ENCODE measurements around the gene PDE8A.

PDE8A gene

DNA sequence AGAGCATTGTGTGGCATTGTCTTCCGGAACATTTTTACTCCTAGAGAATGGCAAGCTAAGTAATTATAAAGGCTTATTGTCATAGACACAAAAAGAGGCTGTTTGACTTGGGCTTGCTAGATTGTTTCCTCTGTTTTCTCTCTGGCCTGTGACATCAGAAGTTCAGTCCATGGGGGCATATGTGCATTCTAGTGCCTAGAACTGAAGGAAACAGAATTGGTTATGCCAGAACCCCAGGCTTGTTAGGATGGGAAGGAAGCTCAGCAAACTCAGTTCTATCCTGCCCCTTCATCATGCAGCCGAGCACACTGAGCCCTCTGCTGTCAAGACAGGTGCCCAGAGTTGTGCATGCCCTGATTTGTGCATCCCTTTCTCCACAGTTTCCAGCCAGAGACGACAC lies 131.3 kb downstream of the PDE8A start:
- no peak overlapping the region for H3K4me3 ChIP-seq (ENCODE audit: low read depth, low read length)

DNA sequence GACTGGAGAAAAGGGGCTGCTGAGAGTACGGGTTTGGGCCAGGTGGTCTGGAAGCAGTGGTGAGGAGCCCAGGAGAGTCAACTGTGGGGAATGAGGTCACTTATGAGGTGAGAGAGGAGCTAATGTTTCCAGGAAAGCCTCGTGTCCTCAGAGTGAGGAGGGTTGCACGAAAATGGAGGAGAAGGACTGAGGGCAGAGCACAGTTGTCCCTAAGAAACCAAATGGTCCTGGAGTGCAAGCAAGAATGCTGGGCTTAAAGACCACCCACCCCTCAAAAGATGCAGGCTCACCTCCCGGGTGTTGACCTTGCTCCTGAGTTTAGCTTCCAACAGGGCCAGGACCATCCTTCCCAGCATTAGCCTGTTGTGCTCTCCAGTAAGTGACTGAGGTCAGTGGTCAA lies 133.2 kb downstream of the PDE8A start:
- no peak overlapping the region for H3K4me3 ChIP-seq (ENCODE audit: low read depth, low read length)
- DNase-seq (ENCODE audit: low read depth) = no peak

More for the DNA sequence above, 131.3 kb downstream of the PDE8A start:
- no peak for DNase-seq (ENCODE audit: low read depth)

DNA sequence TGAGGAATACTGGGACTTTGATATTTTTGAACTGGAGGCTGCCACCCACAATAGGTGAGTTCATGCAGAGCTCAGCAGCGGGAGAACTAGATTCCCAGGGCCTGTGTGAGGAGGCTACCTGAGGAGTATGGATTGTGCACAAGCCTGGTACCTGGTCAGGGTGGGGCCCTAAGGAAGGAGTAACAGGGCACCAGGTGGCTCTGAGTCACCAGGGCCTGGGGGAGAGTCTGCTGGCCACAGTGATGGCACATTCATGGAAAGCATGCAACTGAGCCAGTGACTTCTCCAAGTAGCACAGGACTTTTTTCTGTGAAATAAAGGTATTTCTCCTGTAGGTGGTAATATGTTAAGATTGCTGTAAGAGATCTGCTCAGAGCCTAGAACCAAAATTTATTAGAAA lies 134.4 kb downstream of the PDE8A start:
- no peak for DNase-seq (ENCODE audit: low read depth)
- H3K4me3 ChIP-seq (ENCODE audit: low read depth, low read length) = no peak overlapping the region

DNA sequence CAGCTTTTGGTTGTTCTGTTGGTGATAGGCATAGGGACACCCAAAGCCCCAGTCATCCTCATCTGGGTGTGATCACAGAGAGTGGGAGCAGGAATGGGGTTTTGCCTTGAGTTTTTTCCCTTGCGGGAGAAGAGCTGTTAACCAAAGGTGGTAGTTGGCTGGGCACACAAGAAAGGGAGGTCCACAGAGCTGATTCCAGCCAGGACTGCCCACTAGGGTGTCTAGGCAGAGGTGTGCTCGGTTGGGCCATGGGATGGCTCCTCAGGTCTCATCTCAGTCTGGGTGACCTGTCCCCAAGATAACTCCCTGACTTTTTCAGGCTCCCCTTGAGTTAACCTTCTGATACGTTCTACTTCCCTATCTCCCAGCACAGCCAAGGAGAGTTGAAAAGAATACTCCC lies 134.8 kb downstream of the PDE8A start:
- no peak for DNase-seq (ENCODE audit: low read depth)

DNA sequence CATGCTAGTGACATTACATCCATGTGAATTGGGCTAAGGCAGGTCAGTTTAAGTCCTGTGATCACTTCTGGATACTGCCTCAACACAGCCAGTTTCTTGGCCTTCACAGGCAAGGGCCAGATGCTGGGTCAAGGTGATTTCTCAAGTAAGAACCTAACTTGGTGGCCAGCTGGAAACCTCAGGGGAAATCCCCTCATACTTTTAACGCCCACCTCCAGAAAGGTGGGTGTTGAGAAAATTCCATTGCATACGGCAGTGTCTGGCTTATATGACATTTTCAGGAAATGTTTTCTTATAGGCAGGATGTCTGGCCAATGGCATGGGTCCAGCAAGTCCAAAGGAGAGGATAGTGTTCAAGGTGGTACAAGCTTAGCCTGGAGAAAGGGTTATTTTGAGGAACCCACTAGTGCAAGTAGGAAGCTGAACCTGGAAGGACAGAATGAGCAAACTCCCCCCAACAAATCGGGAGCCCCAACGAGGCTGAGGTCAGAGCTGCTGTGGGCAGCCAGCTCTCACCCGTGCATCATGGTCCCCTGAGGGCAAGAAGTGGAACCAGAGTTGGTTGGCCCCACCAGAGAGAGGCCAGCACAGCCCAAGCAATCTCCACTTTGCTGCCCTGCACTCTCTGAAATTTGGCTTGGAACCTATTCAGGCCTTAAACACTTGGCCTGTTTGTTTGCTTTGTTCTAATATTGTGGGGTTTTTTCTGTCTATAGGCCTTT lies 135.4 kb downstream of the PDE8A start:
- no peak for DNase-seq (ENCODE audit: low read depth)
- H3K4me3 ChIP-seq (ENCODE audit: low read depth, low read length) = no peak overlapping the region

More for the DNA sequence above, 134.8 kb downstream of the PDE8A start:
- no peak overlapping the region for H3K4me3 ChIP-seq (ENCODE audit: low read depth, low read length)

DNA sequence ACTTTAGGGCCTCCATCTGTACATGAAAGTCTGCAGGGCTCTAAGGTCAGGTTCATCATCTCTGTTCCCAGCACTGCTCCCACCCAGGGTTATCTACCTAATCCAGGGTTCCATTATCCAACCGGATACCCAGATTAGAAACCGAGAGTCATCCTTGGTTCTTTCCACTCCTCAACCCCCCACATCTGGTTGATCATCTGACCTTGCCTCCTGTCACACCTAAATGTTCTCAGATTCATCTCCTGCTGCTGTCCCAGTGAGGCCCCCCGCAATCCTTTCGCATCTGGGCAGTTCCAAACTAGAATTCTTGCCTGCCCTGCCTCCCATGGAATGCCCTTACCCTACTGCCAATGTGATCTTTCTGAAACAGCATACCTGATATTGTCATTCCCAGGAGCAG lies 136.5 kb downstream of the PDE8A start:
- DNase-seq (ENCODE audit: low read depth) = no peak
- H3K4me3 ChIP-seq (ENCODE audit: low read depth, low read length) = no peak overlapping the region

DNA sequence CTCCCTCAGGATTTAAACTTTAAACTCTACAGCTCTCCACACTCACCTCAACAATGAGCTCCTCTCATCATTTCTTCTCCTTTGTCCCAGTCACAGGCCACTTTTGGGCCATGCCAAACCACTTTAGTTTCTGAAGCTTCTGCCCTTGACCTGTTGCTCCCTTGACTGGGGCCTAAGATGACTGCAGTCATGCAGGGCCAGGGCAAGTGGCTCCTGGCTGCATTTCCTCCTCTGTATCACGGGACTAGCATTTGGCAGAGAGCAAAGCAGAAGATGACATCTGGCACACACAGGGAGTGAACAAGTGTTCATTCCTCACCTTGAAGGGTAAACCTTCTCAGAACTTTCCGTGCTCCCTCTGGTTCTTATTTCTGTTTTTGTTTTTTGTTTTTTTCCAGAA lies 136.9 kb downstream of the PDE8A start:
- no peak for DNase-seq (ENCODE audit: low read depth)
- no peak overlapping the region for H3K4me3 ChIP-seq (ENCODE audit: low read depth, low read length)

DNA sequence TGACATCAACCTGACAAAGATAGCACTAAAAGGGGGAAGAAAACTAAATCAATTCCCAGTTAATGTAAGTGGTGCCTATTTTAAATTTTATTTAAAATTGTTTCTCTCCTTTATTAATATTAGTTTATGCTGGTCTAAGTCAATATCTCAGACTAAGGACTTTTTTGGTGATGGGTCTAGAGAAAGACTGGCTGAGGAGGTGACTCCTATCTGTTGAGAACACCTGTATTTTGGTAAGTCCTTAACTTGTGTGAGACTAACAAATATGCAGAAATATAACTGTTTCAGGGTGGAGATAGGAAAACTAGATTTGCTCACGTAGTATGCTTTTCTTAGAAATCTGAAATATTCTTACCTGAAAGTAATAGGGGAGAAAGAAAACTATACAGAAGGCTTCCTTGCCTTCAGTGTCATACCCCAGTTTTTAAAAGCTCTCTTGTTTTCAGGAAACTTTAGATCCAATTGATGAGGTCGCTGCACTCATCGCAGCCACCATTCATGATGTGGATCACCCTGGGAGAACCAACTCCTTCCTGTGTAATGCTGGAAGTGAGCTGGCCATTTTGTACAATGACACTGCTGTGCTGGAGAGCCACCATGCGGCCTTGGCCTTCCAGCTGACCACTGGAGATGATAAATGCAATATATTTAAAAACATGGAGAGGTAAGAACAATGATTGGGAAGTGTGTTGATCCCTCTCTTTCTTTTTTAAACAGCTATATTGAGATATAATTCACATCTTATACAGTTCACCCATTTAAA lies 138.9 kb downstream of the PDE8A start:
- no peak for DNase-seq (ENCODE audit: low read depth)
- H3K4me3 ChIP-seq (ENCODE audit: low read depth, low read length) = no peak overlapping the region

DNA sequence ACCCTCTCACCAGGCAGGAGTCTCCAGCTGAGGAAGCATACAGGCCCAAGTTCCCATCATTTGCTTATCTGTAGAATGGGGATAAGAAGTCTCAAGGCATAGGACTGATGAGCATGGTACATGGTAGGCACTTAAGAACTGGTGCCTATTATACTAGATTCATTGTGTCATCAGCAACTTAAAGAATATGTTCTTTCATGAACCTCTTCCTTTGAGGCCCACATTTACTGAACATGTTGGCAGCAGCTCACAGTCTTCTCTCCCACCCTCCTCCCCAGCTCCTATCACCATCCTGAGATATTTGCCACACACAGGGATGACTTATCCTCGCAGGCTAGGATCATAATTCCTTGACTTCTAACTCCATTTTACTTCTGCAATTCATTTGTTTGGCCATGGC lies 142.5 kb downstream of the PDE8A start:
- H3K4me3 ChIP-seq (ENCODE audit: low read depth, low read length) = no peak overlapping the region
- no peak for DNase-seq (ENCODE audit: low read depth)

DNA sequence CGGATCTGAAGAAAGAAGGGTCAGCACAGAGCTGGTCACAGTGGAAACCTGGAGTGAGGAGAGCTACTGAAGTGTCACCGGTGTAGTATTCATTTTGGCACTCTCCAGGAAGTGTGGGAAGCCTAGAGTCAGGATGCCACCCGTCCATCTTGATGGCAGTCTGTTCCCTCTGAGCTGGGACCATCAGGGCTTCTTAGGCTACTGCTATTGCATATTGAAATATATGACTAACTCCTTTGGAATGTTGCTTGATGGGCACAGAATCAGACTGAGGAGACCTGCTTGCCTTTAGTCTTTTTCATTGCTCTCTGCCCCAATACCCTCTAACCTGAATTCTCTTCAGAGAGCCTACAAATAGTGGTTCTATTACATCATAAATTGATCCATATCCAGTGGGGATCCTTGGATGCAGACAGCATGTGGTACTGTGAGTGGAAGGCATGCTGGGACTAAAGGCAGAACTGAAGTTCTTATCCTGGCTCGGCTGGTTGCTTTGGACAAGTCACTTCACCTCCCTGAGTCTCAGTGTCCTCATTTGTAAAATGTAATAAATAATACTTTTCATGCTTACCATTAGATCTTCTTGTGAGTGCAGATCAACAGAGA lies 143.5 kb downstream of the PDE8A start:
- no peak overlapping the region for H3K4me3 ChIP-seq (ENCODE audit: low read depth, low read length)
- DNase-seq (ENCODE audit: low read depth) = peak; percentile 4

DNA sequence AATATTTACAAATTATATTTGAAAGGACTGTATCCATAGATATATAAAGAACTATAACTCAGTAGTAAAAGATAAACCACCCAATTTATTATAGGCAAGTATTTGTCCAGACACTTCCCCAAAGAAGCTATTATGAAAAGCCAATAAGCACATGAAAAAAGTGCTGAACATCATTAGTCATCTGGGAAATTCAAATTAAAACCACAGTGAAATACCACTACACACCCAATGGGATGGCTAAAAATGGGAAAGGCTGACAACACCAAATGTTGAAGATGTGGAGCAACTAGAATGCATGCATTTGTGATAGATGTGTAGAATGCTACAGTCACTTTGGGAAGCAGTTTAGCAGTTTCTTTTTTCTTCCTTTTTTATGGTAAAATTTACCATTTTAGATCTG lies 147.0 kb downstream of the PDE8A start:
- no peak overlapping the region for H3K4me3 ChIP-seq (ENCODE audit: low read depth, low read length)
- no peak for DNase-seq (ENCODE audit: low read depth)

DNA sequence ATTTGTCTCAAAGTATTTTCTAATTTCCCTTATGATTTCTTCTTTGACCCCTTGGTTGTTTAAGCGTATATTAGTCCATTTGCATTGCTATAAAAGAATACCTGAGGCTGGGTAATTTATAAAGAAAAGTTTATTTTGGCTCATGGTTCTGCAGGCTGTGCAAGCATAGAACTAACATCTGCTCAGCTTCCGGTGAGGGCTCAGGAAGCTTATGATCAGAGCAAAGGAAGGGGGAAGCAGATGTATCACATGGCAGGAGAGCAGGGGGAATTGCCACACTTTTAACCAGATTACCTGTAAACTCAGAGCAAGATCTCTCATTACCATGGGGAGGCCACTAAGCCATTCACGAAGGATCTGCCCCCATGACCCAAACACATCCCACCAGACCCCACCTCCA lies 148.2 kb downstream of the PDE8A start:
- no peak for DNase-seq (ENCODE audit: low read depth)
- H3K4me3 ChIP-seq (ENCODE audit: low read depth, low read length) = no peak overlapping the region

DNA sequence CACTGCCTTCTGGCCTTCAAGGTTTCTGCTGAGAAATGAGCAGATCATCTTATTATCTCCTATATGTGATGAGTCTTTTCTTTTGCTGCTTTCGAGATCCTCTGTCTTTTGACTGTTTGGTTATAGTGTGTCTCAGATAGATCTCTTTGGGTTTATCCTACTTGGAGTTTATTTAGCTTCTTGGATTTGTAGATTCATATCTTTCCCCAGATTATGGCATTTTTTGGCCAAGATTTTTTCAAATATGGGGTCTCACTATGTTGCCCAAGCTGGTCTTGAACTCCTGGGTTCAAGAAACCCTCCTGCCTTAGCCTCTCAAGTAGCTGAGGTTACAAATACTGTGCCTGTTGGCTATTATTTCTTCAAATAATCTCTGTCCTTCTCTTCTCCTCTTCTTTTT lies 150.3 kb downstream of the PDE8A start:
- no peak for DNase-seq (ENCODE audit: low read depth)
- no peak overlapping the region for H3K4me3 ChIP-seq (ENCODE audit: low read depth, low read length)

DNA sequence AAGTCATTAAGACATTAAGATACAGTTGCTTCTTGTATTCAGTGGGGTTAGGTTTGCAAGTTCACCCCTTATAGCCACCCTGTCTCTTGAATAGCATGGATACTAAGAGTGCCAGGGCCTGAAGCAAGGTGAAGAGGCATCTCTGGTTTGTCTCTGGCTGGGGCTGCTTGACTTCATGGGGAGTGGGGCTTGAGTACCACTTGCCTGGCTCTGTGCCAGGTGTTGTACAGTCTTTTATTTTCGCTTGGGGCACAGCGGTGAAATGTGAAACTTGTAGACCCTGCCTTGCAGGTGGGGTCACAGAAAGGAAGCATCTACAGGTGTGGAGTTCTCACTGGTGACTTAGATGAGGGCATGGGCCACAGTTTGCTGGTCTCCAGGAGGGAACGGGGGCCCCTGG lies 152.1 kb downstream of the PDE8A start:
- H3K4me3 ChIP-seq (ENCODE audit: low read depth, low read length) = no peak overlapping the region
- no peak for DNase-seq (ENCODE audit: low read depth)

DNA sequence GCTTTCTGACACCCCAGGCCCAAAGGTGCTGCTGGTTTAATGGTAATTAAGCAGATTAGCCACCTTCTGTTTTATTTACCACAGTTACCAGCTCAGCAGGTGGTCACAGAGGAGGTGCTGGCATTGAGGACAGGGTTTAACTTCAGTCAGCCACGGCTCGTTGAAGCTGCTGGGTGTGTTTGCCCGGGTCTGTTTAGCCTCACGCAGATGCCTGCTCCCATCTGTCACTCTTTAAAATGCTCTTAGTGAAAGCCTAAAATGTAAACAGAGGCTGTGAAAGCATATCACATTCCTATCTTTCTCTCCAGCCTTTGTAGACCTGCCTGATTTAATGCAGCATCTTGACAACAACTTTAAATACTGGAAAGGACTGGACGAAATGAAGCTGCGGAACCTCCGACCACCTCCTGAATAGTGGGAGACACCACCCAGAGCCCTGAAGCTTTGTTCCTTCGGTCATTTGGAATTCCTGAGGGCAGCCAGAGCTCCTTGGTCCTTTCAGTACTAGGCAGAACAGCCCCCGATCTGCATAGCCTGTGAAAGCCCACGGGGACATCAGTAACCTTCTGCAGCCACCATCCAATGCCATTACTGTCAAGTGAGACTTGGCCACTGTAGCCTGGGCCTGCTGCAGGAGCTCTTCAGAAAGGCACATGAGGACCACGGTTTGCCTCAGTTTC lies 156.0 kb downstream of the PDE8A start:
- DNase-seq (ENCODE audit: low read depth) = no peak
- H3K4me3 ChIP-seq (ENCODE audit: low read depth, low read length) = no peak overlapping the region

DNA sequence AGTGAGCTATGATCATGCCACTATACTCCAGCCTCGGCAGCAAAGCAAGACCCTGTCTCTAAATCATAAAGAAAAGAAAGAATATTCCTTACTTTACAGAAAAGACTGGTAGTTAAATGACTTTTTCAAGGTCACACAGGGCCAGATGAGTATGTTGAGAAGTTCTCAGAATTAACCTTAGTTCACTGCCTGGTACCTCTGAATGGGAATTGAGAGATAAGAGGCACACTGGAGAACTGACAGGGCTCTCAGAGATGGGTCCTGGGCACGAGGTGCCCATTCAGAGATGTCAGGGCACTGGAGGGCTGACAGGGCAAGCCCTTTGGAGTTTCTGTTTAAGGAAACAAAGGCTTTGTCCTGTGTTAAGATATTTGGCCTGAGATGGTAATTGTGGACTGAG lies 157.7 kb downstream of the PDE8A start:
- no peak overlapping the region for H3K4me3 ChIP-seq (ENCODE audit: low read depth, low read length)
- no peak for DNase-seq (ENCODE audit: low read depth)

DNA sequence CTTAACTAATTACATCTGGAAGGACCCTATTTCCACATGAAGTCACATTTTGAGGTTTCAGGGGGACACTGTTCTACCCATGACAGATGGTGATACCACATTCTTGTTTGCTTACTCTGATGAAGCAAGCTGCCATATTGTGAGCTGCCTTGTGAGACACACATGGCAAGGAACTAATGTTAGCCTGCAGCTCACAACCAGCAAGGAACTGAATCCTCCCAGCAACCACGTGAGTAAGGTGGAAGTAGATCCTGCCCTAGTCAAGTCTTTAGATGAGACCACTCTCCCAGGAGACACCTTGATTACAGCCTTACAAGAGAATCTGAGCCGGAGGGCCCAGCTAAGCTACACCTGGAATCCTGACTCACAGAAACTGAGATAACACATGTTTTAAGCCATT lies 160.1 kb downstream of the PDE8A start:
- DNase-seq (ENCODE audit: low read depth) = no peak
- H3K4me3 ChIP-seq (ENCODE audit: low read depth, low read length) = no peak overlapping the region

DNA sequence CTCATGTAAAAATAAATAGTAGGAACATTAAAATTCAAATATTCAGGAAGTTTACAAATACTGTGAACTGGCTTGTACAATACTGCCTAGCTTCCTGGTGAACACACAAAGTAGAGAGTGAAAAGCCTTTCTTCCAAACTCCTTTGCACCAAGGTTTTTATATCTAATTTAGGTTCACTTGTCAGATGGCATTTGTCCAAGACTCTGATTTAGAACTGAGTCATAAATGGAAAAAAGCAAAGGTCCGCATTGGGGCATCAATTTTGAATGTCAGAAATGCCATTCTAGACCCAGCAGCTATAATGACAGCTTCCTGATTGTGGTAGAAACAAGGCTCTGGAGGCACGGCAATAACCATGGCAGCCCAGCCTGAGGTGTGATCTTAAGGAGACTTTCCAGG lies 160.7 kb downstream of the PDE8A start:
- DNase-seq (ENCODE audit: low read depth) = peak; percentile 12
- H3K4me3 ChIP-seq (ENCODE audit: low read depth, low read length) = no peak overlapping the region

DNA sequence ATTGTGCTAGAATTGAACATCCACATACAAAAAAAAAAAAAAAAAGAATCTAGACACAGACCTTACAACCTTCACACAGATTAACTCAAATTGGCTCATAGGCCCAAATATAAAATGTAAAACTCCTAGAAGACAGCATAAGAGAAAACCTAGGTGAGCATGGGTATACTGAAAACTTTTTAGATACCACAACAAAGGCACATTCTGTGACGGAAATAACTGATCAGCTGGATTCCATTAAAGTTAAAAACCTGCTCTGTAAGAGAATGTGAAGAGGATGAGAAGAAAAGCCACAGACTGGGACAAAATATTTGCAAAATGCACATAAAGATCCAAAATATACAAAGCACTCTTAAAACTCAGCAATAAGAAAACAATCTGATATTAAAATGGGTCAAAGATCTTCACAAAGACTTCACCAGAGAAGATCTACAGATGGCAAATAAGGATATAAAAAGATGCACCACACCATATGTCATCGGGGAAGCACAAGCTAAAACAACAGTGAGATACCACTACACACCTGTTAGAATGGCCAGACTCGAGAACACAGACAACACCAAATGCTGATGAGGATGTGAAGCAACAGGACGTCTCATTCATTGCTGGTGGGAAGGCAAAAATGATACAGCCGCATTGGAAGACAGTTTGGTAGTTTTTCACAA lies 167.9 kb downstream of the PDE8A start:
- no peak overlapping the region for H3K4me3 ChIP-seq (ENCODE audit: low read depth, low read length)
- DNase-seq (ENCODE audit: low read depth) = peak; percentile 11

DNA sequence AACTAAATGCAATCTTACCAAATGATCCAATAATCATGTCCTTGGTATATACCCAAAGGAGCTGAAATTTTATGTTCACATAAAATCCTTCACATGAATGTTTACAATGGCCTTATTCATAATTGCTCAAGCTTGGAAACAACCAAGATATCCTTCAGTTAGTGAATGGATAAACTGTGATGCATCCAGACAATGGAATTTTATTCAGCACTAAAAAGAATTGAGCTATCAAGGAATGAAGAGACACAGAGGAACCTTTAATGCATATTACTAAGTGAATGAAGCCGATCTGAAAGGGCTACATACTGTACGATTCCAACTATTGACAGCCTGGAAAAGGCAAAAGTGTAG lies 168.4 kb downstream of the PDE8A start:
- DNase-seq (ENCODE audit: low read depth) = no peak
- no peak overlapping the region for H3K4me3 ChIP-seq (ENCODE audit: low read depth, low read length)
